Natural killer cell (primary cell): ENCODE measurements around the gene PTOV1. TPM values are rescaled to one million over a fixed set of nuclear protein-coding genes. Genes with fewer than 3 reads are reported as not detected.

Experiments
- ATAC-seq, 3 donors: fragments of 150-1000 bp in 2 of 3; fragments of 200-7000 bp in 1 of 3; cut with Tn5 transposase; 1 replicate in 1 of 3; 2 replicates in 2 of 3; pipeline ENCODE4 v1.10.0; 2021; ENCODE audit warnings: mild to moderate bottlenecking in 2 of 3, moderate library complexity in 2 of 3
- DNase-seq, 2 donors: peaks; one replicate each; pipeline versions ENCODE4 v3.0.0 to v3.0.0-alpha.2; 2013 to 2021; ENCODE audit warnings: mixed read lengths in 1 of 2
- H3K27ac ChIP-seq: one replicate; pipeline ENCODE4 v1.5.1; 2013; ENCODE audit warnings: mild to moderate bottlenecking, low read length
- H3K27me3 ChIP-seq: one replicate; pipeline ENCODE4 v1.6.1; 2013; ENCODE audit warnings: low read length; ENCODE audit not compliant: control insufficient read depth, insufficient read depth
- H3K36me3 ChIP-seq: one replicate; pipeline ENCODE4 v1.6.1; 2013; ENCODE audit warnings: low read length; ENCODE audit not compliant: control insufficient read depth, insufficient read depth
- H3K4me1 ChIP-seq: one replicate; pipeline ENCODE4 v1.6.1; 2013; ENCODE audit warnings: low read length; ENCODE audit not compliant: control insufficient read depth, insufficient read depth
- H3K4me3 ChIP-seq: one replicate; pipeline ENCODE4 v1.5.1; 2013; ENCODE audit warnings: low read length
- H3K9me3 ChIP-seq: one replicate; pipeline ENCODE4 v1.6.1; 2013; ENCODE audit warnings: low read length; ENCODE audit not compliant: control insufficient read depth, insufficient read depth
- H3K27ac Mint-ChIP-seq, 2 donors: one replicate each; pipeline ENCODE4 v1.8.0; 2022; ENCODE audit warnings: mild to moderate bottlenecking in 2 of 2, mixed read lengths in 2 of 2, moderate library complexity in 1 of 2
- H3K27me3 Mint-ChIP-seq, 2 donors: one replicate each; pipeline ENCODE4 v1.8.0; 2022; ENCODE audit warnings: low read depth in 2 of 2, mixed read lengths in 2 of 2
- H3K36me3 Mint-ChIP-seq: one replicate; pipeline ENCODE4 v1.8.0; 2022; ENCODE audit warnings: mixed read lengths
- H3K4me1 Mint-ChIP-seq, 2 donors: one replicate each; pipeline ENCODE4 v1.8.0; 2022; ENCODE audit warnings: mixed read lengths in 2 of 2
- H3K4me3 Mint-ChIP-seq: one replicate; pipeline ENCODE4 v1.8.0; 2022; ENCODE audit warnings: mild to moderate bottlenecking, moderate library complexity, mixed read lengths
- H3K9me3 Mint-ChIP-seq, 2 donors: one replicate each; pipeline ENCODE4 v1.8.0; 2022; ENCODE audit warnings: mixed read lengths in 2 of 2
- WGBS: methylation state at CpG from one replicate; pipeline ENCODE4 v1.1.7; 2013; ENCODE audit warnings: missing lambda C conversion rate; ENCODE audit not compliant: insufficient coverage; 5-methylcytosine and 5-hydroxymethylcytosine counted together
- intact Hi-C: fragments of 100-400 bp; cut with micrococcal nuclease; formaldehyde crosslinking; loops from one replicate; pipeline ENCODE4 v1.14.2; 2022
- total RNA-seq, 4 donors: library from RNA; stranded (reverse); fragments of 120-200 nt in 1 of 4; gene quantifications; one replicate each; pipeline versions ENCODE4 v1.2.3 to v1.2.4, GENCODE V29; 2013 to 2022
- TF ChIP-seq, protein P1 (sequence below): fragments of 200-600 bp; IDR thresholded peaks from one replicate; pipeline ENCODE4 v1.8.0; 2022; ENCODE audit warnings: antibody characterized with exemption

The PTOV1 gene
- total RNA-seq, 3 donors from 2014 or later (not counting 1 experiment from before 2014, with no cell fraction given): 116 to 132 (median 128) TPM

DNA sequence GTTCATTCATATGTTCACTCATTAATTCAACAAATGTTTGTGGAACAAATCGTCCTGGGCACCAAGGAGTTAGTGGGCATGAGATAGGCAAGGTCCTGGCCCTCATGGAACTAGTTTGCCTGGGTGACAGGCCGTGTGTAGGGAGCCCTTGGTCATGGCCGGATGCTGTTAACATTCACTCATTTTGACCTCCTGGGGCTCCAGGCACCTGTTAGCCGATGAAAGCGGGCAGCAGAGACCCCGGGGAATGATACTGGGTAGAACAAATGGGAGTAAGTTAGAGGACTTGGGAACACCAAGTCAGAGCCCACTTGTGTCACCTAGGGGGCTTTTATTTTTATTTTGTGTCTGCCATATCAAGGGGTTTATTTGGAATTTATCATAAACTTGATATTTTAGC lies 26.3 kb upstream of the PTOV1 start:
- H3K27ac ChIP-seq: no peak overlapping the region
- no peak overlapping the region for H3K4me3 Mint-ChIP-seq
- intact Hi-C loops: no loop called here
- peaks cover under 1% of the 10 kb centered on the region for H3K4me1 ChIP-seq
- DNase-seq (no peak), ATAC-seq (no peak)
- H3K4me3 ChIP-seq: no peak overlapping the region
- no peaks in the 10 kb centered on the region for H3K9me3 Mint-ChIP-seq
- no peaks in the 10 kb centered on the region for H3K9me3 ChIP-seq
- H3K4me1 Mint-ChIP-seq: peaks cover 4 to 11% of the 10 kb centered on the region in 2 donors
- H3K27me3 Mint-ChIP-seq: no peaks in the 10 kb centered on the region
- H3K36me3 ChIP-seq: peaks cover 12% of the 10 kb centered on the region
- no peaks in the 10 kb centered on the region for H3K27me3 ChIP-seq
- TF ChIP-seq, protein P1, sequence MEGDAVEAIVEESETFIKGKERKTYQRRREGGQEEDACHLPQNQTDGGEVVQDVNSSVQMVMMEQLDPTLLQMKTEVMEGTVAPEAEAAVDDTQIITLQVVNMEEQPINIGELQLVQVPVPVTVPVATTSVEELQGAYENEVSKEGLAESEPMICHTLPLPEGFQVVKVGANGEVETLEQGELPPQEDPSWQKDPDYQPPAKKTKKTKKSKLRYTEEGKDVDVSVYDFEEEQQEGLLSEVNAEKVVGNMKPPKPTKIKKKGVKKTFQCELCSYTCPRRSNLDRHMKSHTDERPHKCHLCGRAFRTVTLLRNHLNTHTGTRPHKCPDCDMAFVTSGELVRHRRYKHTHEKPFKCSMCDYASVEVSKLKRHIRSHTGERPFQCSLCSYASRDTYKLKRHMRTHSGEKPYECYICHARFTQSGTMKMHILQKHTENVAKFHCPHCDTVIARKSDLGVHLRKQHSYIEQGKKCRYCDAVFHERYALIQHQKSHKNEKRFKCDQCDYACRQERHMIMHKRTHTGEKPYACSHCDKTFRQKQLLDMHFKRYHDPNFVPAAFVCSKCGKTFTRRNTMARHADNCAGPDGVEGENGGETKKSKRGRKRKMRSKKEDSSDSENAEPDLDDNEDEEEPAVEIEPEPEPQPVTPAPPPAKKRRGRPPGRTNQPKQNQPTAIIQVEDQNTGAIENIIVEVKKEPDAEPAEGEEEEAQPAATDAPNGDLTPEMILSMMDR: no peak
- 96% methylated on average over 6 of the region's 6 CpGs for WGBS
- no peak overlapping the region for H3K27ac Mint-ChIP-seq
- no peaks in the 10 kb centered on the region for H3K36me3 Mint-ChIP-seq

DNA sequence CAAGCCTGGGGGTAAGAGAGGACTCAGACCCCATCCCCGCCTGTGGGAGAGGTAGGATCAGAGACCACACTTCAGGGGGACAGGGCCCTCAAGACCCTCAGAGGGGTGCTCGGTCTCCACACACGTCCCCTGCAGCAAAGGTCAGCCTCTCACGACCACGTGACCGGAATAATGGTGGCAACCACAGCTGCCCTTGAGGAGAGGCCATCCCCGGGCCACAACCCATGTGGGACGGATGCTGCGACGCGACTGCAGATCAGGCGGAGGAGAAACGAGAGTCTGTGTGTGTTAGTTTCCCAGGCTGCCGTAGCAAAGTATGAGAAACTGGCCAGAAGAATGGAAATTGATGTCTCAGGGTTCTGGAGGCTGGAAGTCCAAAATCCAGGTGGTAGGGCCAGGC lies 23.9 kb upstream of the PTOV1 start:
- intact Hi-C loops: no loop called here
- Histone ChIP-seq H3K9me3 (no peaks in the 10 kb centered on the region), H3K4me3 (no peak overlapping the region), H3K36me3 (peaks cover 24% of the 10 kb centered on the region), H3K27me3 (no peaks in the 10 kb centered on the region), H3K27ac (no peak overlapping the region), H3K4me1 (no peaks in the 10 kb centered on the region)
- Mint-ChIP-seq H3K27ac (no peak overlapping the region), H3K4me3 (no peak overlapping the region), H3K27me3 (no peaks in the 10 kb centered on the region), H3K9me3 (no peaks in the 10 kb centered on the region), H3K4me1 (peaks cover 4 to 11% of the 10 kb centered on the region in 2 donors), H3K36me3 (no peaks in the 10 kb centered on the region)
- DNase-seq: no peak
- WGBS: 96% methylated on average over 14 of the region's 14 CpGs
- ATAC-seq: no peak
- TF ChIP-seq, protein P1: no peak

DNA sequence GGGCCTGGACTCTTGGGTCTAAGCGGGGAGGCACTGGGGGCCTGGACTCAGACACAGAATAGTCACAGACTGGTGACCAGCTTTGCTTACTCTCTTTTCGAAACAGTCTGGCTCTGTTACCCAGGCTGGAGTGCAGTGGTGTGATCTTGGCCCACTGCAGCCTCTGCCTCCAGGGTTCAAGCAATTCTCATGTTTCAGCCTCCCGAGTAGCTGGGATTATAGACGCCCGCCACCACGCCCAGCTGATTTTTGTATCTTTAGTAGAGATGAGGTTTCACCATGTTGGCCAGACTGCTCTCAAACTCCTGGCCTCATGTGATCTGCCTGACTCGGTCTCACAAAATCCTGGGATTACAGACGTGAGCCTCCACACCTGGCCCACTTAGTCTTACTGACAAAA lies 21.8 kb upstream of the PTOV1 start:
- ATAC-seq (no peak), DNase-seq (no peak)
- WGBS: 92% methylated on average over 8 of the region's 8 CpGs
- TF ChIP-seq, protein P1: no peak
- Mint-ChIP-seq H3K27me3 (no peaks in the 10 kb centered on the region), H3K36me3 (no peaks in the 10 kb centered on the region), H3K9me3 (no peaks in the 10 kb centered on the region), H3K4me1 (peaks cover 8 to 11% of the 10 kb centered on the region in 2 donors), H3K4me3 (no peak overlapping the region), H3K27ac (no peak overlapping the region)
- Histone ChIP-seq H3K27me3 (no peaks in the 10 kb centered on the region), H3K9me3 (no peaks in the 10 kb centered on the region), H3K4me3 (no peak overlapping the region), H3K4me1 (no peaks in the 10 kb centered on the region), H3K27ac (no peak overlapping the region), H3K36me3 (peaks cover 31% of the 10 kb centered on the region)
- intact Hi-C loops: no loop called here

DNA sequence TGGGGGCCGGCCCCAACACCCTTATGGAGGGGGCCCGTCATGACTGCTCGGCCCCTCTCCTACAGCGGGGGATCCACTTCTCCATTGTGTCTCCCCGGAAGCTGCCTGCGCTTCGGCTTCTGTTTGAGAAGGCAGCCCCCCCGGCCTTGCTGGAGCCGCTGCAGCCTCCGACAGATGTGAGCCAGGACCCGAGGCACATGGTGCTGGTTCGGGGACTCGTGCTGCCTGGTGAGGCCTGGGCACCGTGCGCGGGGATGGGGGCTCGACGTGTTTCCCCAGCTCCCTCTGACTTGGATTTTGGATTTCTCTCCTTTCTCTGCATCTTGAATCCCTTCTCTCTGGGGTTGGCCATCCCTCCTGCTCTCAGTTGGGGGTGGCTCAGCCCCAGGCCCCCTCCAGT lies 21.2 kb upstream of the PTOV1 start:
- H3K27me3 ChIP-seq: no peaks in the 10 kb centered on the region
- H3K9me3 Mint-ChIP-seq: no peaks in the 10 kb centered on the region
- DNase-seq (no peak), ATAC-seq (no peak)
- H3K36me3 Mint-ChIP-seq: no peaks in the 10 kb centered on the region
- H3K36me3 ChIP-seq: peaks cover 36% of the 10 kb centered on the region
- no peak overlapping the region for H3K4me3 ChIP-seq
- 97% methylated on average over 18 of the region's 18 CpGs for WGBS
- no peaks in the 10 kb centered on the region for H3K4me1 ChIP-seq
- H3K27me3 Mint-ChIP-seq: no peaks in the 10 kb centered on the region
- no peak overlapping the region for H3K4me3 Mint-ChIP-seq
- H3K27ac Mint-ChIP-seq: no peak overlapping the region
- intact Hi-C loops: no loop called here
- H3K27ac ChIP-seq: no peak overlapping the region
- TF ChIP-seq, protein P1: no peak
- H3K9me3 ChIP-seq: no peaks in the 10 kb centered on the region
- H3K4me1 Mint-ChIP-seq: peaks cover 8 to 11% of the 10 kb centered on the region in 2 donors
